CD14-positive monocyte (primary cell): ENCODE results near the gene OSBPL8. TPM values are rescaled to one million over a fixed set of nuclear protein-coding genes. Genes with fewer than 3 reads are reported as not detected.
A peak's percentile ranks its signal among the peaks of the same experiment; 100 is the strongest.

Experiments used
- DNase-seq, 3 donors: peaks; one replicate each; pipeline ENCODE4 v3.0.0-alpha.2; 2011 to 2022
- H2AFZ ChIP-seq: 2 replicates; pipeline ENCODE4 v1.6.0; 2012; ENCODE audit warnings: mild to moderate bottlenecking, low read depth, low read length, inconsistent platforms; ENCODE audit not compliant: insufficient read depth, poor library complexity, severe bottlenecking
- H3K27ac ChIP-seq, 2 donors: 1 replicate in 1 of 2; 2 replicates in 1 of 2; pipeline ENCODE4 v1.5.1; 2012 to 2013; ENCODE audit warnings: low read length in 2 of 2, control low read depth in 1 of 2, inconsistent platforms in 1 of 2, low read depth in 1 of 2, mild to moderate bottlenecking in 1 of 2
- H3K27me3 ChIP-seq, 2 donors: one replicate each; pipeline versions ENCODE4 v1.6.0 to v1.6.1; 2011 to 2013; ENCODE audit warnings: low read length in 2 of 2; ENCODE audit not compliant: control insufficient read depth in 2 of 2, insufficient read depth in 2 of 2
- H3K36me3 ChIP-seq, 2 donors: replicated peaks in 1 of 2; 1 replicate in 1 of 2; 2 replicates in 1 of 2; pipeline versions ENCODE4 v1.5.1 to v1.6.1; 2012 to 2013; ENCODE audit warnings: low read length in 2 of 2, control low read depth in 1 of 2, inconsistent platforms in 1 of 2, mild to moderate bottlenecking in 1 of 2; ENCODE audit not compliant: insufficient read depth in 2 of 2, control insufficient read depth in 1 of 2
- H3K4me1 ChIP-seq, 2 donors: 1 replicate in 1 of 2; 2 replicates in 1 of 2; pipeline versions ENCODE4 v1.5.1 to v1.6.1; 2012 to 2013; ENCODE audit warnings: low read length in 2 of 2, control low read depth in 1 of 2, inconsistent platforms in 1 of 2, mild to moderate bottlenecking in 1 of 2, moderate library complexity in 1 of 2; ENCODE audit not compliant: insufficient read depth in 2 of 2, control insufficient read depth in 1 of 2
- H3K4me2 ChIP-seq: replicated peaks from 2 replicates; pipeline ENCODE3; 2012; ENCODE audit warnings: low read length, moderate library complexity, mild to moderate bottlenecking; ENCODE audit not compliant: poor library complexity, severe bottlenecking; ENCODE audit errors: extremely low read depth
- H3K4me3 ChIP-seq, 3 experiments: fragments of 200-600 bp in 1 of 3; sonication (generic) in 1 of 3; replicated peaks in 1 of 3; 1 replicate in 2 of 3; 2 replicates in 1 of 3; pipeline ENCODE4 v1.5.1; 2011 to 2013; ENCODE audit warnings: low read length in 3 of 3, mild to moderate bottlenecking in 3 of 3, control low read depth in 2 of 3, low read depth in 2 of 3, inconsistent platforms in 1 of 3, moderate library complexity in 1 of 3
- H3K79me2 ChIP-seq: 2 replicates; pipeline ENCODE4 v1.6.0; 2012; ENCODE audit warnings: mild to moderate bottlenecking, control low read depth, inconsistent platforms, low read length, moderate library complexity; ENCODE audit not compliant: insufficient read depth
- H3K9ac ChIP-seq: 2 replicates; pipeline ENCODE4 v1.6.0; 2017; ENCODE audit warnings: low read length, mild to moderate bottlenecking; ENCODE audit not compliant: insufficient read depth, poor library complexity, severe bottlenecking
- H3K9me3 ChIP-seq, 2 donors: replicated peaks in 1 of 2; 1 replicate in 1 of 2; 2 replicates in 1 of 2; pipeline versions ENCODE4 v1.5.1 to v1.6.1; 2012 to 2013; ENCODE audit warnings: low read length in 2 of 2, control low read depth in 1 of 2; ENCODE audit not compliant: control insufficient read depth in 1 of 2, insufficient read depth in 1 of 2
- H4K20me1 ChIP-seq: 2 replicates; pipeline ENCODE4 v1.6.0; 2012; ENCODE audit warnings: mild to moderate bottlenecking, low read length, control low read depth, moderate library complexity; ENCODE audit not compliant: insufficient read depth
- H3K27ac Mint-ChIP-seq, 7 donors: one replicate each; pipeline ENCODE4 v1.8.0; 2020; ENCODE audit warnings: mild to moderate bottlenecking in 7 of 7, mixed read lengths in 7 of 7, moderate library complexity in 6 of 7, inconsistent platforms in 2 of 7
- H3K27me3 Mint-ChIP-seq, 3 donors: one replicate each; pipeline ENCODE4 v1.8.0; 2021 to 2022; ENCODE audit warnings: low read depth in 3 of 3, mild to moderate bottlenecking in 3 of 3, mixed read lengths in 3 of 3, moderate library complexity in 3 of 3, inconsistent platforms in 1 of 3
- H3K36me3 Mint-ChIP-seq, 2 donors: one replicate each; pipeline ENCODE4 v1.8.0; 2020; ENCODE audit warnings: mixed read lengths in 2 of 2, inconsistent platforms in 1 of 2, mild to moderate bottlenecking in 1 of 2
- H3K4me1 Mint-ChIP-seq: one replicate; pipeline ENCODE4 v1.8.0; 2020; ENCODE audit warnings: mild to moderate bottlenecking, mixed read lengths
- H3K4me3 Mint-ChIP-seq, 2 donors: one replicate each; pipeline ENCODE4 v1.8.0; 2020; ENCODE audit warnings: mild to moderate bottlenecking in 2 of 2, mixed read lengths in 2 of 2, moderate library complexity in 1 of 2
- H3K9me3 Mint-ChIP-seq, 7 donors: one replicate each; pipeline ENCODE4 v1.8.0; 2020 to 2022; ENCODE audit warnings: mixed read lengths in 7 of 7, mild to moderate bottlenecking in 6 of 7, moderate library complexity in 6 of 7, inconsistent platforms in 2 of 7
- CTCF ChIP-seq: fragments of 200-600 bp; IDR thresholded peaks from one replicate; pipeline ENCODE4 v1.8.0; 2022; ENCODE audit warnings: antibody characterized with exemption, mild to moderate bottlenecking
- WGBS: methylation state at CpG from one replicate; pipeline ENCODE4 v1.1.5; 2013; ENCODE audit warnings: missing lambda C conversion rate; ENCODE audit not compliant: insufficient coverage; 5-methylcytosine and 5-hydroxymethylcytosine counted together
- intact Hi-C, 2 donors: fragments of 100-400 bp; cut with micrococcal nuclease; formaldehyde crosslinking; loops; one replicate each; pipeline versions ENCODE4 v1.15.0 to v1.15.1; 2023
- polyA plus RNA-seq, 3 donors: library from polyadenylated mRNA; depleted of rRNA in 1 of 3; unstranded in 2 of 3; stranded (reverse) in 1 of 3; fragments of 300-500 nt in 2 of 3; fragments of >200 nt in 1 of 3; fragmentation: Illumina TruSeq in 2 of 3; gene quantifications; 1 replicate in 2 of 3; 2 replicates in 1 of 3; pipeline ENCODE4 v1.2.3, GENCODE V29; 2012 to 2021

OSBPL8 gene
- polyA plus RNA-seq, 3 donors, result 25.3 to 167 (median 147) TPM

- Mint-ChIP-seq H3K4me1 (peaks cover 24% of the 10 kb centered on the region), H3K36me3 (peaks cover 6 to 21% of the 10 kb centered on the region in 2 donors), H3K9me3 (no peaks in the 10 kb centered on the region), H3K4me3 (peak within 1 kb of the TSS; percentile 89 to 93), H3K27me3 (peaks cover 0 to 4% (median 0%) of the 10 kb centered on the region in 3 donors), H3K27ac (peak within 1 kb of the TSS; percentile 85 to 93 (median 91))
- Histone ChIP-seq H3K4me3 (peak within 1 kb of the TSS; percentile 66 to 86 (median 73)), H3K9ac (peak within 1 kb of the TSS; percentile 72), H3K27me3 (no peaks in the 10 kb centered on the region), H4K20me1 (no peaks in the 10 kb centered on the region), H3K4me2 (peak within 1 kb of the TSS; percentile 84), H3K36me3 (no peaks in the 10 kb centered on the region), H3K79me2 (peaks cover 12% of the 10 kb centered on the region), H3K4me1 (peaks cover 14 to 22% of the 10 kb centered on the region in 2 donors), H3K27ac (peak within 1 kb of the TSS; percentile 87), H2AFZ (peak within 1 kb of the TSS; percentile 98), H3K9me3 (no peaks in the 10 kb centered on the region)
- peak; percentile 90 to 92 (median 91) for DNase-seq
- WGBS, result under 1% methylated on average over 46 of the region's 49 CpGs
- intact Hi-C loops, result loop anchor here (10.0 kb wide), 2 partner anchors 107 to 263 kb away; partner anchors contain the start of gene NAP1L1 (in 1 of the 2)
- TF ChIP-seq CTCF, result peak; percentile 12
These were observed 211.3 kb downstream of the OSBPL8 start, which contains the start of gene BBS10 for GRCh38 chr12:76348079-76348901. BBS10 (minus strand) TSS chr12:76348415; CDS start chr12:76348358, 57 bp downstream.

GRCh38 chr12:76346798-76347420, 212.7 kb downstream of the OSBPL8 start:
- no peaks in the 10 kb centered on the region for H3K9me3 ChIP-seq
- no peaks in the 10 kb centered on the region for H3K36me3 ChIP-seq
- peak; percentile 12 to 15 (median 13) for DNase-seq
- no peak overlapping the region for H3K27ac ChIP-seq
- H3K9me3 Mint-ChIP-seq, result no peaks in the 10 kb centered on the region
- peaks cover 6 to 18% of the 10 kb centered on the region in 2 donors for H3K36me3 Mint-ChIP-seq
- peak overlapping the region; percentile 84 for H3K4me2 ChIP-seq
- peaks cover 0 to 4% (median 0%) of the 10 kb centered on the region in 3 donors for H3K27me3 Mint-ChIP-seq
- H3K79me2 ChIP-seq, result peaks cover 12% of the 10 kb centered on the region
- no CpG with 5 or more reads among the region's 4 CpGs for WGBS
- H3K4me3 Mint-ChIP-seq, result peak overlapping the region in 1 of 2 donors; percentile 93
- H3K9ac ChIP-seq, result no peak overlapping the region
- peak overlapping the region in 1 of 7 donors; percentile 84 for H3K27ac Mint-ChIP-seq
- H3K27me3 ChIP-seq, result no peaks in the 10 kb centered on the region
- TF ChIP-seq CTCF, result no peak
- peak overlapping the region; percentile 98 for H2AFZ ChIP-seq
- intact Hi-C loops, result loop anchor here (10.0 kb wide), 2 partner anchors 108 to 262 kb away; partner anchors contain the start of gene NAP1L1 (in 1 of the 2)
- H3K4me1 ChIP-seq, result peaks cover 14 to 22% of the 10 kb centered on the region in 2 donors
- peaks cover 24% of the 10 kb centered on the region for H3K4me1 Mint-ChIP-seq
- H3K4me3 ChIP-seq, result peak overlapping the region; percentile 66 to 86 (median 73)
- H4K20me1 ChIP-seq, result no peaks in the 10 kb centered on the region
